HEK293 (cell line): ENCODE data around the gene FMNL1.
A peak's percentile ranks its signal among the peaks of the same experiment; 100 is the strongest.

Experiments used
- BCL11B ChIP-seq: fragments of 450-650 bp; formaldehyde crosslinking; IDR thresholded peaks from 2 replicates; pipeline ENCODE4 v1.5.1; 2016; ENCODE audit warnings: low read depth, missing biosample characterization, missing genetic modification characterization
- KLF10 ChIP-seq: fragments of 450-650 bp; IDR thresholded peaks from 2 replicates; pipeline ENCODE4 v1.5.1; 2018; ENCODE audit warnings: missing biosample characterization, mild to moderate bottlenecking, missing genetic modification characterization
- KLF16 ChIP-seq: fragments of 450-650 bp; formaldehyde crosslinking; IDR thresholded peaks from 2 replicates; pipeline ENCODE4 v1.5.1; 2017; ENCODE audit warnings: missing biosample characterization, missing genetic modification characterization
- MEIS1 ChIP-seq: sonication (generic); formaldehyde crosslinking; IDR thresholded peaks from 2 replicates; pipeline ENCODE4 v1.8.1; 2022; ENCODE audit warnings: missing genetic modification reagents, mild to moderate bottlenecking, borderline replicate concordance
- PRDM1 ChIP-seq: fragments of 450-650 bp; formaldehyde crosslinking; IDR thresholded peaks from 2 replicates; pipeline ENCODE4; 2016; ENCODE audit warnings: missing biosample characterization, missing genetic modification characterization
- REPIN1 ChIP-seq: fragments of 450-650 bp; formaldehyde crosslinking; IDR thresholded peaks from 2 replicates; pipeline ENCODE4 v1.5.1; 2017; ENCODE audit warnings: missing biosample characterization, missing genetic modification characterization, low read depth
- SETDB1 ChIP-seq: IDR thresholded peaks from one replicate; pipeline ENCODE4 v1.6.1; 2017; ENCODE audit warnings: mild to moderate bottlenecking, low read length, moderate library complexity, mixed read lengths; ENCODE audit not compliant: insufficient read length
- SP2 ChIP-seq: fragments of 450-650 bp; formaldehyde crosslinking; IDR thresholded peaks from 2 replicates; pipeline ENCODE4 v1.5.1; 2016; ENCODE audit warnings: missing biosample characterization, missing genetic modification characterization
- WT1 ChIP-seq: fragments of 450-650 bp; formaldehyde crosslinking; IDR thresholded peaks from 2 replicates; pipeline ENCODE4 v1.5.1; 2016; ENCODE audit warnings: missing biosample characterization, missing genetic modification characterization
- YY1 ChIP-seq: fragments of 450-650 bp; formaldehyde crosslinking; IDR thresholded peaks from 2 replicates; pipeline ENCODE4 v1.5.1; 2018; ENCODE audit warnings: missing biosample characterization, missing genetic modification characterization
- ZBTB8A ChIP-seq: fragments of 450-650 bp; formaldehyde crosslinking; IDR thresholded peaks from 2 replicates; pipeline ENCODE4 v1.5.1; 2016; ENCODE audit warnings: missing biosample characterization, missing genetic modification characterization
- ZFP3 ChIP-seq: fragments of 450-650 bp; formaldehyde crosslinking; IDR thresholded peaks from 2 replicates; pipeline ENCODE4 v1.5.1; 2016; ENCODE audit warnings: low read depth, missing biosample characterization, missing genetic modification characterization
- ZFP41 ChIP-seq: fragments of 450-650 bp; formaldehyde crosslinking; IDR thresholded peaks from 2 replicates; pipeline ENCODE4 v1.5.1; 2016; ENCODE audit warnings: missing biosample characterization, missing genetic modification characterization, borderline replicate concordance
- ZIC2 ChIP-seq: fragments of 450-650 bp; formaldehyde crosslinking; IDR thresholded peaks from 2 replicates; pipeline ENCODE4 v1.5.1; 2016; ENCODE audit warnings: missing biosample characterization, missing genetic modification characterization
- ZNF133 ChIP-seq: fragments of 450-650 bp; formaldehyde crosslinking; IDR thresholded peaks from 2 replicates; pipeline ENCODE4 v1.5.1; 2016; ENCODE audit warnings: missing biosample characterization, missing genetic modification characterization
- ZNF223 ChIP-seq: fragments of 450-650 bp; formaldehyde crosslinking; IDR thresholded peaks from 2 replicates; pipeline ENCODE4 v1.5.1; 2016; ENCODE audit warnings: missing biosample characterization, missing genetic modification characterization
- ZNF341 ChIP-seq: fragments of 450-650 bp; formaldehyde crosslinking; IDR thresholded peaks from 2 replicates; pipeline ENCODE4; 2016; ENCODE audit warnings: low read depth, missing biosample characterization, missing genetic modification characterization
- ZNF391 ChIP-seq: fragments of 450-650 bp; formaldehyde crosslinking; IDR thresholded peaks from 2 replicates; pipeline ENCODE4 v1.5.1; 2016; ENCODE audit warnings: low read depth, missing biosample characterization, missing genetic modification characterization, borderline replicate concordance
- ZNF624 ChIP-seq: fragments of 450-650 bp; formaldehyde crosslinking; IDR thresholded peaks from 2 replicates; pipeline ENCODE4 v1.5.1; 2017; ENCODE audit warnings: missing biosample characterization, missing genetic modification characterization
- ZNF677 ChIP-seq: fragments of 450-650 bp; IDR thresholded peaks from 2 replicates; pipeline ENCODE4 v1.5.0; 2018; ENCODE audit warnings: missing biosample characterization, mild to moderate bottlenecking, missing genetic modification characterization, moderate library complexity
- ZNF747 ChIP-seq: fragments of 450-650 bp; formaldehyde crosslinking; IDR thresholded peaks from 2 replicates; pipeline ENCODE4 v1.5.1; 2016; ENCODE audit warnings: missing biosample characterization, missing genetic modification characterization
- ZNF785 ChIP-seq: fragments of 450-650 bp; formaldehyde crosslinking; IDR thresholded peaks from 2 replicates; pipeline ENCODE4 v1.5.1; 2016; ENCODE audit warnings: missing biosample characterization, missing genetic modification characterization
- ZNF791 ChIP-seq: fragments of 450-650 bp; formaldehyde crosslinking; IDR thresholded peaks from 2 replicates; pipeline ENCODE4 v1.5.1; 2016; ENCODE audit warnings: missing biosample characterization, missing genetic modification characterization
- TF ChIP-seq, protein P1 (sequence below): fragments of 450-650 bp; formaldehyde crosslinking; optimal IDR thresholded peaks from 2 replicates; pipeline ENCODE3; 2016; ENCODE audit warnings: missing biosample characterization, mild to moderate bottlenecking, missing genetic modification characterization
- TF ChIP-seq, protein P2 (sequence below): fragments of 450-650 bp; formaldehyde crosslinking; IDR thresholded peaks from 2 replicates; pipeline ENCODE4 v1.5.1; 2016; ENCODE audit warnings: missing biosample characterization, missing genetic modification characterization
- TF ChIP-seq, protein P3 (sequence below): IDR thresholded peaks from 2 replicates; pipeline ENCODE4 v1.6.1; 2011; ENCODE audit warnings: mild to moderate bottlenecking, low read depth, low read length, borderline replicate concordance

FMNL1 gene

DNA sequence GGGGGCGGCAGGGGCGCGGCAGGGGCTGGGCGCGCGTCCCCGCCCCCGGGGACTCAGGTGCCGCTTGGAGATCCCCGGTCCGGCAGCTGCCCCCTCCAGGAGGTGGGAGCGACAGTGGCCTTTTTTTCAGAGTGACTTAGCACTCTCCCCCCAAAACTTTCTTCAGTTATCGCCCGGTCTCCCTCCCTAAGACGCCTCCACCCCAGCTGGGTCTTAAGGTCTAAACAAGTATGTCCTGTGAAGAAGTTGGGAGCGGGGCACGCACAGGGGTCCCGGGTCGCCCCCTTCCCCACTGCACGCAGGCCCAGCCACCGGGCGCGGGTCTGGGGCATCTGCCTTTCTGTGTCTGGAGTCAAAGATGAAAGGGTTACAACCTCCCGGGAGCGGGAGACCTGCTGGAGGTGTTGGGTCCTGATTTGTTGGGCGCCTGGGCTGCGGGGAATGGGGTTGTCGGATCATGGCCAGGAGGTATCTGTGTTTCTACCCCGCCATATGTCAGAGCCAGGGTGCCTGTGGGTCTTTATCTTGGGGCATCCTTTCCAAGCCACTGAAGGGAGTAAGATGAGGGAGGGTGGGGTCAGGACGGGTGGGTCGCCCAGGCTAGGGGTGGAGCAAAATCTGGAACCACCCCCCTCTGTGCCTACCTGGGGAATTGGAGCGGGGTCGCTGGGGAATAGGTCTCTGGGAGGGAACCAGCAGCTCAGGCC is 757 bp downstream of the FMNL1 start (continued):
- TF ChIP-seq ZNF624 (tag by site-specific recombination) (no peak), ZFP3 (tag by site-specific recombination) (no peak), BCL11B (tag by site-specific recombination) (no peak), KLF10 (tag by site-specific recombination) (peak; percentile 86), YY1 (tag by site-specific recombination) (no peak), KLF16 (no peak), ZBTB8A (tag by site-specific recombination) (0 out of 2 replicates have a peak, but pooled peaks have one; percentile 10), WT1 (tag by site-specific recombination) (no peak), REPIN1 (tag by site-specific recombination) (no peak), ZNF677 (tag by site-specific recombination) (no peak), SETDB1 (no peak), ZFP41 (no peak), ZNF133 (tag by site-specific recombination) (no peak), ZNF791 (tag by site-specific recombination) (no peak), ZNF785 (tag by site-specific recombination) (no peak), SP2 (tag by site-specific recombination) (peak; percentile 32; the same call in 1 of the 2 replicates), MEIS1 (CRISPR knock-in tag) (no peak), ZIC2 (tag by site-specific recombination) (no peak), ZNF391 (tag by site-specific recombination) (no peak), ZNF223 (tag by site-specific recombination) (no peak), PRDM1 (tag by site-specific recombination) (peak; percentile 52; the same call in 1 of the 2 replicates), ZNF747 (tag by site-specific recombination) (no peak), ZNF341 (tag by site-specific recombination) (no peak)
- TF ChIP-seq, protein P1, sequence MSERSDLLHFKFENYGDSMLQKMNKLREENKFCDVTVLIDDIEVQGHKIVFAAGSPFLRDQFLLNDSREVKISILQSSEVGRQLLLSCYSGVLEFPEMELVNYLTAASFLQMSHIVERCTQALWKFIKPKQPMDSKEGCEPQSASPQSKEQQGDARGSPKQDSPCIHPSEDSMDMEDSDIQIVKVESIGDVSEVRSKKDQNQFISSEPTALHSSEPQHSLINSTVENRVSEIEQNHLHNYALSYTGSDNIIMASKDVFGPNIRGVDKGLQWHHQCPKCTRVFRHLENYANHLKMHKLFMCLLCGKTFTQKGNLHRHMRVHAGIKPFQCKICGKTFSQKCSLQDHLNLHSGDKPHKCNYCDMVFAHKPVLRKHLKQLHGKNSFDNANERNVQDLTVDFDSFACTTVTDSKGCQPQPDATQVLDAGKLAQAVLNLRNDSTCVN, result peak; percentile 25
- TF ChIP-seq, protein P2, sequence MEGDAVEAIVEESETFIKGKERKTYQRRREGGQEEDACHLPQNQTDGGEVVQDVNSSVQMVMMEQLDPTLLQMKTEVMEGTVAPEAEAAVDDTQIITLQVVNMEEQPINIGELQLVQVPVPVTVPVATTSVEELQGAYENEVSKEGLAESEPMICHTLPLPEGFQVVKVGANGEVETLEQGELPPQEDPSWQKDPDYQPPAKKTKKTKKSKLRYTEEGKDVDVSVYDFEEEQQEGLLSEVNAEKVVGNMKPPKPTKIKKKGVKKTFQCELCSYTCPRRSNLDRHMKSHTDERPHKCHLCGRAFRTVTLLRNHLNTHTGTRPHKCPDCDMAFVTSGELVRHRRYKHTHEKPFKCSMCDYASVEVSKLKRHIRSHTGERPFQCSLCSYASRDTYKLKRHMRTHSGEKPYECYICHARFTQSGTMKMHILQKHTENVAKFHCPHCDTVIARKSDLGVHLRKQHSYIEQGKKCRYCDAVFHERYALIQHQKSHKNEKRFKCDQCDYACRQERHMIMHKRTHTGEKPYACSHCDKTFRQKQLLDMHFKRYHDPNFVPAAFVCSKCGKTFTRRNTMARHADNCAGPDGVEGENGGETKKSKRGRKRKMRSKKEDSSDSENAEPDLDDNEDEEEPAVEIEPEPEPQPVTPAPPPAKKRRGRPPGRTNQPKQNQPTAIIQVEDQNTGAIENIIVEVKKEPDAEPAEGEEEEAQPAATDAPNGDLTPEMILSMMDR, result no peak
- TF ChIP-seq, protein P3, sequence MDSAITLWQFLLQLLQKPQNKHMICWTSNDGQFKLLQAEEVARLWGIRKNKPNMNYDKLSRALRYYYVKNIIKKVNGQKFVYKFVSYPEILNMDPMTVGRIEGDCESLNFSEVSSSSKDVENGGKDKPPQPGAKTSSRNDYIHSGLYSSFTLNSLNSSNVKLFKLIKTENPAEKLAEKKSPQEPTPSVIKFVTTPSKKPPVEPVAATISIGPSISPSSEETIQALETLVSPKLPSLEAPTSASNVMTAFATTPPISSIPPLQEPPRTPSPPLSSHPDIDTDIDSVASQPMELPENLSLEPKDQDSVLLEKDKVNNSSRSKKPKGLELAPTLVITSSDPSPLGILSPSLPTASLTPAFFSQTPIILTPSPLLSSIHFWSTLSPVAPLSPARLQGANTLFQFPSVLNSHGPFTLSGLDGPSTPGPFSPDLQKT, result no peak
